ENCODE results near the gene EIF2B2. TPM values are rescaled to one million over a fixed set of nuclear protein-coding genes. Genes with fewer than 3 reads are reported as not detected.

EIF2B2 gene
- total RNA-seq (10 to 100 TPM; 28.7 to 36.7 TPM), polyA plus RNA-seq (10 to 100 TPM; 14.1 to 26.7 (median 17.5) TPM), total RNA-seq (27.1 to 45.8 (median 28.7) reads per million in 6 experiments)

GRCh38 chr14:75002392-75003249 lies at the start of gene EIF2B2:
Gene EIF2B2, plus strand, starts transcription at chr14:75002921. Its CDS starts 70 bp downstream, at chr14:75002991.
- H3K36me3 Mint-ChIP-seq = peaks cover 3 to 36% (median 14%) of the 10 kb centered on the region in 3 donors
- DNase-seq = peak; percentile 93 to 100 (median 99)
- H3K27me3 Mint-ChIP-seq = no peaks in the 10 kb centered on the region
- peak; percentile 92 to 97 for ATAC-seq
- peak within 1 kb of the TSS; percentile 82 to 99 (median 98) for H3K4me3 Mint-ChIP-seq
- peaks cover 12 to 51% (median 40%) of the 10 kb centered on the region in 4 donors for H3K4me1 Mint-ChIP-seq
- POLR2A ChIA-PET = interaction anchor here (0.6 to 1.6 kb wide), 9 partner anchors 28 to 299 kb away, joined by 3 to 5 read pairs (median 3); partner anchors contain the start of genes MLH3, NEK9, RPS6KL1 and ZC2HC1C
- H3K9me3 Mint-ChIP-seq = no peaks in the 10 kb centered on the region
- peak within 1 kb of the TSS; percentile 94 to 100 (median 99) for H3K27ac Mint-ChIP-seq

- Mint-ChIP-seq H3K4me3 (no peak overlapping the region), H3K9me3 (no peaks in the 10 kb centered on the region), H3K36me3 (no peaks in the 10 kb centered on the region), H3K4me1 (peaks cover 0 to 7% (median 0%) of the 10 kb centered on the region in 4 donors), H3K27me3 (peaks cover 1 to 15% (median 10%) of the 10 kb centered on the region in 5 donors), H3K27ac (no peak overlapping the region)
- POLR2A ChIA-PET = no interaction called here
- DNase-seq (no peak), ATAC-seq (no peak)
Observed at GRCh38 chr14:74953686-74954085, 49.0 kb upstream of the EIF2B2 start.

- POLR2A ChIA-PET = no interaction called here
- H3K9me3 Mint-ChIP-seq = no peaks in the 10 kb centered on the region
- ATAC-seq (no peak), DNase-seq (no peak)
- H3K36me3 Mint-ChIP-seq = no peaks in the 10 kb centered on the region
- peaks cover 1 to 15% (median 10%) of the 10 kb centered on the region in 5 donors for H3K27me3 Mint-ChIP-seq
- peaks cover 0 to 7% (median 0%) of the 10 kb centered on the region in 4 donors for H3K4me1 Mint-ChIP-seq
- peak overlapping the region in 1 of 10 donors; percentile 55 for H3K4me3 Mint-ChIP-seq
- H3K27ac Mint-ChIP-seq = no peak overlapping the region
Observed at GRCh38 chr14:74954232-74954946, 48.3 kb upstream of the EIF2B2 start.

GRCh38 chr14:74954947-74955228 lies 47.8 kb upstream of the EIF2B2 start:
- no peak overlapping the region for H3K27ac Mint-ChIP-seq
- peak in 1 of 2 donors; percentile 16 for ATAC-seq
- no peaks in the 10 kb centered on the region for H3K36me3 Mint-ChIP-seq
- peaks cover 1 to 14% (median 10%) of the 10 kb centered on the region in 5 donors for H3K27me3 Mint-ChIP-seq
- H3K4me3 Mint-ChIP-seq = peak overlapping the region in 5 of 10 donors; percentile 41 to 72 (median 60)
- peaks cover 0 to 7% (median 0%) of the 10 kb centered on the region in 4 donors for H3K4me1 Mint-ChIP-seq
- POLR2A ChIA-PET = no interaction called here
- DNase-seq = no peak
- H3K9me3 Mint-ChIP-seq = no peaks in the 10 kb centered on the region

DNA sequence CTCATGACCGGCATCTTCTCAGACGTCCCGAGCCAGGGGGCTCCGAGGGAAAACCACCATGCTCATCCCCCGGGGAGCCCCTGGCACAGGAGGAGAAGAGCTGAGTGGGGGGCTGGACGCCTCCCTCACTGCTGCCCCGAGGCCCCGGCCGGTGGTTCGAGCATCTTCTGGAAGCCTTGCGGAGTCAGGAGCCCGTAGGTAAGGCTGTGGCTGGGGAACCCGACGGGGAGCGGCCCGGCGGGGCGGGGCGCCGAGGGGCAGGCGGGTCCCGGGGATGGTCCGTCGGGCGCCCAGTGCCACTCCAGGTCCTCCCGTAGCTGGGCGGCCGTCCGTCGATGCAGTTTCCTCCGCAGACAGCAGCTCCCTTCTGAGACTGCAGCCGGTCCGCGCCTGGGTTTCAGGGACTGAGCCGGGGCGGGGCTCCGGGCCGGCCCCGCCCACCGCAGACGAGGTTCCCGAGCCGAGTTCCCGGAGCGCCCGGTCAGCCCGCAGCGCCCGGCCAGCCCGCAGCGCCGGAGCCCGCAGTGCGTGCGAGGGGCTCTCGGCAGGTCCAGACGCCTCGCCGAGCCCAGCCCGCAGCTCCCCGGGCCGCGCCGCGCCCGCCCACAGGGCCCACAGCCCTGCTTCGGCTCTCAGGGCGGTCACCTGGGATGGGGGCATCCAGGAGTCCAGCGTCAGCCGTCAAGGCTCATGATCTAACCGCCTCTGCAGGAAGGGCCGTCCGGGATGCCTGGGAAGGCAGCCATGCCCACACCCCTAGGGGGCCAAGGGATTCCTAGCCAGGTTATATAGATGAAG lies 47.3 kb upstream of the EIF2B2 start, which contains the start of gene PGF:
Gene PGF, minus strand, starts transcription at position 369 of the 798 bp plus-strand sequence. Its CDS starts 355 bp downstream, at position 14.
- peak; percentile 58 to 86 for ATAC-seq
- peak in 4 of 10 donors; percentile 21 to 39 (median 30) for DNase-seq
- H3K36me3 Mint-ChIP-seq = no peaks in the 10 kb centered on the region
- no peak within 1 kb of the TSS for H3K27ac Mint-ChIP-seq
- H3K27me3 Mint-ChIP-seq = peaks cover 1 to 14% (median 9%) of the 10 kb centered on the region in 5 donors
- POLR2A ChIA-PET = no interaction called here
- peaks cover 0 to 7% (median 0%) of the 10 kb centered on the region in 4 donors for H3K4me1 Mint-ChIP-seq
- no peaks in the 10 kb centered on the region for H3K9me3 Mint-ChIP-seq
- peak within 1 kb of the TSS; percentile 31 to 72 (median 65) for H3K4me3 Mint-ChIP-seq

GRCh38 chr14:74956027-74956279 lies 46.8 kb upstream of the EIF2B2 start:
- Mint-ChIP-seq H3K27ac (no peak overlapping the region), H3K36me3 (no peaks in the 10 kb centered on the region), H3K9me3 (no peaks in the 10 kb centered on the region), H3K4me1 (peaks cover 0 to 7% (median 0%) of the 10 kb centered on the region in 4 donors), H3K4me3 (peak overlapping the region; percentile 20 to 68 (median 48)), H3K27me3 (peaks cover 1 to 14% (median 9%) of the 10 kb centered on the region in 5 donors)
- DNase-seq (no peak), ATAC-seq (no peak)
- POLR2A ChIA-PET = no interaction called here

DNA sequence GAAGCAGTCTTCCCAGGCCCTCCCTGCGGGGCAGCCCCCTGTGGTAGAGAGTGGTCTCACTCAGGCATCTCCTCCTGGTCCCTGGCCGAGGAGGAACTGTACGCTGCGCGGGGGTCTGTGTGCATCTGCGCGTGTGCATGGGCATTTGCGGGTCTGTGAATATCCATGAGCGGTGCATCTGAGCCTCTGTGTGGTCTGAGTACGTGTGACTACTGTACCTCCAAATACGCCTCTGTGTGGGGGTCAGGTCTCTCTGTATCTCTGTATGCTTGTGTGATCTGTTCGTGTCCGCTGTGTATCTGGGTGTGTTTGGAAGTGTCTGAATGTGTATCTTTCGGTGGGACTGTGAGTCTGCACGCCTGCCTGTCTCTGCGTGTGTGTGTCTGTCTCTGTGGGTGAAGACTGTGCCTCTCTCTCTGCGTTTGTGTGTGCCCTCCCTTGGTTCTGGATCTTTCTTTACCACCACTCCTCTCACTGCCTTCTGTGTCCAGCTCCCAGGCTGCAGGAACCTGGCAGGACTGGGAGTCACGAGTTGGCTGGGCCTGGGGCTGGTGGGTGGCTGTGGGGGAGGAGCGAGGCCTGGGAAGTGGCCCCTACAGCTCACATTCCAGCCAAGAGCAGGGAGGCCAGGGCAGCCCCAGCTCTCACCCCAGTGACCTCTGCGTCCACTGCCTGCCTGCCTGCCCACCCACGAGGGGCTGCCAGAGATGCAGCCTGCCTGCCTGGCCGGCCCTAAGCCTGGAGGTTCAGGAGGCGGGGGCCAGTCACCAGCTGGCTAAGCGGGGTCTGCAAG lies 46.2 kb upstream of the EIF2B2 start:
- POLR2A ChIA-PET = interaction anchor here (1.1 kb wide), 1 partner anchor 27 kb away, joined by 3 read pairs; no protein-coding TSS in a partner anchor
- H3K4me3 Mint-ChIP-seq = peak overlapping the region; percentile 2 to 68 (median 50)

DNA sequence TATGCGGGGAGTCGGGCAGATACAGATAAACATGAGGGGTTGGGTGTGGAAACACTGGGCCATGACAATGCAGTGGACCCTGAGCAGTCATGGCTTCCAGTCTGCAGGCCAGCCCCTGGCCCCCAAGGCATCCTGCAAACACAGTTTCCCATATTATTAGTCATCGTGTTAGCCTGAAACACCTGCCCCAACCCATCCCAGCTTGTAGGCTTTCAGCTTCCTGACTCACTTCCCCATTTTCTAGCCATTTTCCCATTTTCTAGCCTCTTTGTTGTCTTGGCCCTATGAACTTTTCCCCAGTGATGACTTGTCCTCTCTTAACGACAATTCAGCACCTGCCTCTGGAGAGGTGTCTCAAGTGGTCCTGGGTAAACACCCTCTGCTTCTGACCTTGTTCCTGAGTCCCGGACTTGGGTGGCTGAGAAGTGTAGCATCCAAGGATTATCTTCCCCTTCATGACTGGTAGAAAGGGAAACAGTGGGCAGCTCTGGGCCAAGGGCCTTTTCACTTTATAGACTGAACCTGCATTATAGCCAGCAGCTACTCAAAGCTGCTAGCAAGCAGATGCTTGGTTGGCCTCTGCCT lies 43.0 kb upstream of the EIF2B2 start:
- POLR2A ChIA-PET = interaction anchor here (1.0 kb wide), 1 partner anchor 167 kb away, joined by 3 read pairs; the partner anchor contains the start of gene NEK9
- Mint-ChIP-seq H3K36me3 (no peaks in the 10 kb centered on the region), H3K4me3 (no peak overlapping the region), H3K9me3 (no peaks in the 10 kb centered on the region), H3K4me1 (peaks cover 1 to 16% (median 5%) of the 10 kb centered on the region in 4 donors), H3K27ac (peak overlapping the region in 1 of 10 donors; percentile 66), H3K27me3 (peaks cover 1 to 10% (median 5%) of the 10 kb centered on the region in 5 donors)
- ATAC-seq (no peak), DNase-seq (no peak)

More for the DNA sequence above, 46.2 kb upstream of the EIF2B2 start:
- no peaks in the 10 kb centered on the region for H3K9me3 Mint-ChIP-seq
- H3K27me3 Mint-ChIP-seq = peaks cover 1 to 14% (median 9%) of the 10 kb centered on the region in 5 donors
- H3K36me3 Mint-ChIP-seq = no peaks in the 10 kb centered on the region
- H3K27ac Mint-ChIP-seq = no peak overlapping the region
- DNase-seq (no peak), ATAC-seq (no peak)
- H3K4me1 Mint-ChIP-seq = peaks cover 0 to 7% (median 0%) of the 10 kb centered on the region in 4 donors

- ATAC-seq (no peak), DNase-seq (no peak)
- Mint-ChIP-seq H3K9me3 (no peaks in the 10 kb centered on the region), H3K27me3 (peaks cover 1 to 10% (median 5%) of the 10 kb centered on the region in 5 donors), H3K4me3 (no peak overlapping the region), H3K4me1 (peaks cover 1 to 16% (median 5%) of the 10 kb centered on the region in 4 donors), H3K27ac (peak overlapping the region in 1 of 10 donors; percentile 45), H3K36me3 (no peaks in the 10 kb centered on the region)
- POLR2A ChIA-PET = interaction anchor here (1.2 to 1.7 kb wide), 2 partner anchors 9 to 21 kb away, joined by 3 read pairs; no protein-coding TSS in a partner anchor
Observed at GRCh38 chr14:74960736-74961135, 42.0 kb upstream of the EIF2B2 start.

DNA sequence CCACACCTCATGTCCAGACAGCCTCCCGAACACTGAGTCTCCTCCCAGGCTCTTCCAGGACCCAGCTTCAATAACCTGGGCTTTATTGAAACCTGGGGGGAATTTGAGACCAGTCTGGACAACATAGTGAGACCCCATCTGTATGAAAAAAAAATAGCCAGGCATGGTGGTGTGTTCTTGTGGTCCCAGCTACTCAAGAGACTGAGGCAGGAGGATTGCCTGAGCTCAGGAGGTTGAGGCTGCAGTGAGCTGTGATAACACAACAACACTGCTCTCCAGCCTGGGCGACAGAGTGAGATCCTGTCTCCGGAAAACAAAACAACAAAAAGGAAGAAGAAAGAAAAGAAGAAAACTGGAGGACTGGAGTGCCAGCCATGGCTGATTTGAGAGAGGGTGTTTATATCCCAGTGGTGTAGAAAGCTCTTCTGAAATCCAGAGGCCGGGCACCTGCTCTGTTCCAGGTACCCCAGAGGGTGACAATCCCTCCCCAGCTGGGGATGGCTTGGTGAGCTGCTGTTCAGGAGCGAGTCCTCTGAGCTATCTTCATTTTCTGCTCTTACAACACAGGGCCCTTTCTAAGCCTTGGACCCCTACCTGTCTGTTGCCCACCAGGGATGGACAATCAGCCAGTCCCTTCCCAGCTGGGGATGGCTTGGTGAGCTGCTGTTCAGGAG lies 41.3 kb upstream of the EIF2B2 start:
- ATAC-seq = no peak
- Mint-ChIP-seq H3K9me3 (no peaks in the 10 kb centered on the region), H3K27ac (peak overlapping the region in 1 of 10 donors; percentile 45), H3K4me1 (peaks cover 1 to 16% (median 4%) of the 10 kb centered on the region in 4 donors), H3K36me3 (no peaks in the 10 kb centered on the region), H3K4me3 (no peak overlapping the region), H3K27me3 (peaks cover 1 to 5% (median 4%) of the 10 kb centered on the region in 5 donors)
- POLR2A ChIA-PET = interaction anchor here (1.2 to 1.7 kb wide), 2 partner anchors 9 to 20 kb away, joined by 3 read pairs; no protein-coding TSS in a partner anchor
- DNase-seq = no peak

DNA sequence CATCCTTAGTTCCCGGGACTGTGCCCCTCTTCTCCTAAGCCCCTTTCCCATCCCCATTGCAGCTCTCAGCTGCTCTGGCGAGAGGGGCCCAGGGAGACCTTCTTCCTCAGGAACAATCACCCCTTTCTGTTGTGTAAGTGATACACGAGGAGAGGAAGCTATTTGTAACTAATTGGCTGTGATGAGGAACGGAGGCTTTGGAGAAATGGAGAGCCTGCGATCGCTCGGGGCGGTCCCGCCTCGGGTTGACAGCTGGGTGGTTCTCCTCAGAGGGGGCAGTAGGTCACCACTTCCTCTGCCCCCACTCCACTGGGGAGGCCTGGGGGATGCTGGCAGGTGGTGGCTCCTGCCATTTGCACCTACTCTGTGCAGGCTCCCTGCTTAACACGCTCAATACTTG lies 40.7 kb upstream of the EIF2B2 start:
- H3K9me3 Mint-ChIP-seq = no peaks in the 10 kb centered on the region
- peaks cover 0 to 16% (median 3%) of the 10 kb centered on the region in 4 donors for H3K4me1 Mint-ChIP-seq
- no peaks in the 10 kb centered on the region for H3K36me3 Mint-ChIP-seq
- DNase-seq = no peak
- POLR2A ChIA-PET = interaction anchor here (1.7 kb wide), 1 partner anchor 19 kb away, joined by 3 read pairs; no protein-coding TSS in a partner anchor
- H3K27ac Mint-ChIP-seq = no peak overlapping the region
- H3K27me3 Mint-ChIP-seq = peaks cover 0 to 3% (median 1%) of the 10 kb centered on the region in 5 donors
- no peak overlapping the region for H3K4me3 Mint-ChIP-seq
- no peak for ATAC-seq

Data from naive thymus-derived CD8-positive, alpha-beta T cell (primary cell).